GM10847 (cell line): ENCODE results near the gene PABPN1L.

Source experiments
- POLR2A ChIP-seq: IDR thresholded peaks from 2 replicates; pipeline ENCODE4 v1.6.1; 2011; ENCODE audit not compliant: insufficient read length; ENCODE audit errors: extremely low read depth

The PABPN1L gene

GRCh38 chr16:88905563-88905962 is 39.1 kb upstream of the PABPN1L start:
- no peak for TF ChIP-seq POLR2A

- no peak for TF ChIP-seq POLR2A
Observed at GRCh38 chr16:88904676-88905365, 38.4 kb upstream of the PABPN1L start.

- TF ChIP-seq POLR2A: no peak
Observed at GRCh38 chr16:88903267-88903666, 36.8 kb upstream of the PABPN1L start.

- no peak for TF ChIP-seq POLR2A
Observed at GRCh38 chr16:88902744-88903143, 36.3 kb upstream of the PABPN1L start.

- no peak for TF ChIP-seq POLR2A
Observed at GRCh38 chr16:88901718-88902337, 35.4 kb upstream of the PABPN1L start.

- TF ChIP-seq POLR2A: no peak
Observed at GRCh38 chr16:88900662-88901052, 34.2 kb upstream of the PABPN1L start.

GRCh38 chr16:88899901-88900661 is 33.6 kb upstream of the PABPN1L start:
- TF ChIP-seq POLR2A: no peak

- no peak for TF ChIP-seq POLR2A
Observed at GRCh38 chr16:88897696-88898425, 31.4 kb upstream of the PABPN1L start.

GRCh38 chr16:88896238-88897070 is 30.0 kb upstream of the PABPN1L start:
- no peak for TF ChIP-seq POLR2A

GRCh38 chr16:88895335-88895734 is 28.9 kb upstream of the PABPN1L start:
- no peak for TF ChIP-seq POLR2A

- TF ChIP-seq POLR2A: no peak
Observed at GRCh38 chr16:88894681-88895300, 28.3 kb upstream of the PABPN1L start.

- no peak for TF ChIP-seq POLR2A
Observed at GRCh38 chr16:88893127-88893968, 26.9 kb upstream of the PABPN1L start.

- no peak for TF ChIP-seq POLR2A
Observed at GRCh38 chr16:88892065-88892464, 25.6 kb upstream of the PABPN1L start.

GRCh38 chr16:88891083-88891482 is 24.6 kb upstream of the PABPN1L start:
- no peak for TF ChIP-seq POLR2A
